ENCODE data around the gene HCK.
"Not testable (repeated sequence)": the region's sequence is repeated elsewhere in the genome, so short reads cannot be mapped to it uniquely, and the experiment has no call there.

The HCK gene

DNA sequence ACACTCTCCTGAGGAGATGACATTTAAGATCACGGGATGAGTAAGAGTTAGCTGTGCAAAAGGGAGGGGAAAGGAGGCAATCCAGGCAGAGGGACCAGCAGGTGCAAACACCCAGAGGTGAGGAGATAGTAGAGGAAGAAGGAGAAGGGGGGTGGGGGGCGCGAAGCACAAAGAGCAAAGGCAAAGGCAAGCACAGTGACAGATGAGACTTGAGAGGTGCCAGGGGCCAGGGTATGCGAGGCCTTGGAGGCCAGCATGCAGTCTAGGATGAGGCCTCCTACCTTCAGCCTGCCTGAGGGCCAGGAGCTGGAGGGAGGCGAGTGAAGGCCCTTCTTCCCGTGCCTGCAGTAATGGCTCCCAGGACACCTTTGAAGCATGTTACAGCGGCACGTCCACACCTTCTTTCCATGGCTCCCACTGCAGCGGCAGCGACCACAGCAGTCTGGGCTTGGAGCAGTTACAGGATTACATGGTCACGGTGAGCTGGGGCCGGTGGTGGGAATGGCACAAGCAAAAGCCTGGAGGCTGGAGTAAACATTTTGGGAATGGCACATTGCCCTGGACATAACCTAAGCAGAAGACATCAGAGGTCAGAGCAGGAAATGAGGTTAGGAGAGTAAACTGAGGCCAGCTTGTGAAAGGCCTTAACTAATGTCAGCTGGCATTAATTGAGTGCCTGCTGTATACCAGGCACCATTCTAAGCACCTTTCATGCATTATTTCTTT lies 23.2 kb upstream of the HCK start:
- H3K4me3 ChIP-seq (ENCODE audit: low read depth, low read length), result no peak overlapping the region
- in situ Hi-C loops (cut with HindIII; ENCODE audit: low sequenced_read_pairs), result no loop called here
- TF ChIP-seq, protein P1, sequence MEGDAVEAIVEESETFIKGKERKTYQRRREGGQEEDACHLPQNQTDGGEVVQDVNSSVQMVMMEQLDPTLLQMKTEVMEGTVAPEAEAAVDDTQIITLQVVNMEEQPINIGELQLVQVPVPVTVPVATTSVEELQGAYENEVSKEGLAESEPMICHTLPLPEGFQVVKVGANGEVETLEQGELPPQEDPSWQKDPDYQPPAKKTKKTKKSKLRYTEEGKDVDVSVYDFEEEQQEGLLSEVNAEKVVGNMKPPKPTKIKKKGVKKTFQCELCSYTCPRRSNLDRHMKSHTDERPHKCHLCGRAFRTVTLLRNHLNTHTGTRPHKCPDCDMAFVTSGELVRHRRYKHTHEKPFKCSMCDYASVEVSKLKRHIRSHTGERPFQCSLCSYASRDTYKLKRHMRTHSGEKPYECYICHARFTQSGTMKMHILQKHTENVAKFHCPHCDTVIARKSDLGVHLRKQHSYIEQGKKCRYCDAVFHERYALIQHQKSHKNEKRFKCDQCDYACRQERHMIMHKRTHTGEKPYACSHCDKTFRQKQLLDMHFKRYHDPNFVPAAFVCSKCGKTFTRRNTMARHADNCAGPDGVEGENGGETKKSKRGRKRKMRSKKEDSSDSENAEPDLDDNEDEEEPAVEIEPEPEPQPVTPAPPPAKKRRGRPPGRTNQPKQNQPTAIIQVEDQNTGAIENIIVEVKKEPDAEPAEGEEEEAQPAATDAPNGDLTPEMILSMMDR (IDR thresholded peaks at IDR 0.05; ENCODE audit: low read depth, low read length, missing control alignments), result no peak
- DNase-seq (ENCODE audit: low read depth), result peak; percentile 20

DNA sequence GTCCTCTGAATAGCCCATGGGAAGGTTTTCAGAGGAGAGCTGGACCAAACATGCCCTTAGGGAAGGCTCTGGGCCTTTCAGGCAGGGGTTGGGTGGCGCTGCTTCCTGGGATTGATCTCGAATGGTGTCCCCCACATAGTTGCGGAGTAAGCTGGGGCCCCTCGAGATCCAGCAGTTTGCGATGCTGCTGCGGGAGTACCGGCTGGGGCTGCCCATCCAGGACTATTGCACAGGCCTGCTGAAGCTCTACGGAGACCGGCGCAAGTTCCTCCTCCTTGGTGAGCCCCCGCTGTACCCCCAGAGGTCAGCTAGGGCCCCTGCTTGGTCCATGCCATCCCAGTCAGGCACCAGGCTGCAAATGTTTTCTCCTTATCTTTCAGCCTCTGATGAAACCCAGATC lies 22.5 kb upstream of the HCK start:
- TF ChIP-seq, protein P1 (IDR thresholded peaks at IDR 0.05; ENCODE audit: low read depth, low read length, missing control alignments), result no peak
- no peak overlapping the region for H3K4me3 ChIP-seq (ENCODE audit: low read depth, low read length)
- no peak for DNase-seq (ENCODE audit: low read depth)
- in situ Hi-C loops (cut with HindIII; ENCODE audit: low sequenced_read_pairs), result no loop called here

DNA sequence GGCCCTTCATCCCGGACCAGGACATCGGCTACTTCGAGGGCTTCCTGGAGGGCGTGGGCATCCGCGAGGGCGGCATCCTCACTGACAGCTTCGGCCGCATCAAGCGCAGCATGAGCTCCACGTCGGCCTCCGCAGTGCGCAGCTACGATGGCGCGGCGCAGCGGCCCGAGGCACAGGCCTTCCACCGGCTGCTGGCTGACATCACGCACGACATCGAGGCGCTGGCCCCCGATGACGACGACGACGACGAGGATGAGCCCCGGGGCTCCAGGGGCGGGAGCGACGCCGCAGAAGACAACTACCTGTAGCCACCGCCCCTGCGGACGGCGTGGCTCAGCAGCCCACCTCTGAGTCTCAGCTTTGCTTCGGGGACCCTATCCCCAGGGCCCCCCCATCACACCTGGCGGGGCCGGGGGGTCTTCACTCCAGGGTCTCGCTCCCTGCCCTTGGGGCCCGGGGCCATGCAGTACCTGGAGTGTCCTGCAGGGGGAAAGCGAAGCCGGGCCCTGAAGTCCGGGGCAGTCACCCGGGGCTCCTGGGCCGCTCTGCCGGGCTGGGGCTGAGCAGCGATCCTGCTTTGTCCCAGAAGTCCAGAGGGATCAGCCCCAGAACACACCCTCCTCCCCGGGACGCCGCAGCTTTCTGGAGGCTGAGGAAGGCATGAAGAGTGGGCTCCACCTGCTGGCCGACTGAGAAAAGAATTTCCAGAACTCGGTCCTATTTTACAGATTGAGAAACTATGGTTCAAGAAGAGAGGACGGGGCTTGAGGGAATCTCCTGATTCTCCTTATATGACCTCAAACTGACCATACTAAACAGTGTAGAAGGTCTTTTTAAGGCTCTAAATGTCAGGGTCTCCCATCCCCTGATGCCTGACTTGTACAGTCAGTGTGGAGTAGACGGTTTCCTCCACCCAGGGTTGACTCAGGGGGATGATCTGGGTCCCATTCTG lies 20.8 kb upstream of the HCK start:
- H3K4me3 ChIP-seq (ENCODE audit: low read depth, low read length), result peak overlapping the region; percentile 18
- DNase-seq (ENCODE audit: low read depth), result peak; percentile 43
- TF ChIP-seq, protein P1 (IDR thresholded peaks at IDR 0.05; ENCODE audit: low read depth, low read length, missing control alignments), result peak; percentile 98
- in situ Hi-C loops (cut with HindIII; ENCODE audit: low sequenced_read_pairs), result no loop called here

DNA sequence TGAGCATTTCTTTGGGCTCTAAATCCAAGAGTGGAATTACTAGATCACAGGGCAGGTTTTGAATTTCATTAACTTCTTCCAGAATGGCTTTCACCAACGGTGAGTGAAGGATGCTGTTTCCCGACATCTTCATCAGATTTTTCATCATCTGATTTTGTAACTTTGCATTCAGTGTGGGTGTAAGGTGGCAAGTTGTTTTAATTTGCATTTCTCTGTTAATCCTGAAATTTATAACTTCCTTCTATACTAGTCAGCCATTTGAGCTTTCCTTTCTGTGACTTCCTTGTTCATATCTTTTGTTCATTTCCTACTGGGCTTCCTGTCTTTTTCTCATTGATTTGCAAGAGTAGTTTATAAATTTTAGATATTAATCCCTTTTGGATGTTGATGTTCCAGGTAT lies 18.7 kb upstream of the HCK start:
- TF ChIP-seq, protein P1 (IDR thresholded peaks at IDR 0.05; ENCODE audit: low read depth, low read length, missing control alignments), result no peak
- DNase-seq (ENCODE audit: low read depth), result no peak
- H3K4me3 ChIP-seq (ENCODE audit: low read depth, low read length), result no peak overlapping the region
- in situ Hi-C loops (cut with HindIII; ENCODE audit: low sequenced_read_pairs), result no loop called here

DNA sequence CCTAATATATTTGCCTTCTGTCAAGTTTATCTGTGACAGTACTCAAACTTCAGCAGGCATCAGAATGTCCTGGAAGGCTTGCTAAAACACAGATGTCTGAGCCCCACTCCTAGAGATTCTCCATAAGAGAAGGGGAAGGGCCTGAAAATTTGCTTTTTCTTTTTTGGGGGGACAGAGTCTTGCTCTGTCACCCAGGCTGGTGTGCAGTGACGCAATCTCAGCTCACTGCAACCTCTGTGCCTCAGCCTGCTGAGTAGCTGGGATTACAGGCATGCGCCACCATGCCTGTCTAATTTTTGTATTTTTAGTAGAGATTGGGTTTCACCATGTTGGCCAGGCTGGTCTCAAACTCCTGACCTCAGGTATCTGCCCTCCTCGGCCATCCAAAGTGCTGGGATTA lies 18.3 kb upstream of the HCK start:
- DNase-seq (ENCODE audit: low read depth); H3K4me3 ChIP-seq (ENCODE audit: low read depth, low read length): not testable (repeated sequence)

DNA sequence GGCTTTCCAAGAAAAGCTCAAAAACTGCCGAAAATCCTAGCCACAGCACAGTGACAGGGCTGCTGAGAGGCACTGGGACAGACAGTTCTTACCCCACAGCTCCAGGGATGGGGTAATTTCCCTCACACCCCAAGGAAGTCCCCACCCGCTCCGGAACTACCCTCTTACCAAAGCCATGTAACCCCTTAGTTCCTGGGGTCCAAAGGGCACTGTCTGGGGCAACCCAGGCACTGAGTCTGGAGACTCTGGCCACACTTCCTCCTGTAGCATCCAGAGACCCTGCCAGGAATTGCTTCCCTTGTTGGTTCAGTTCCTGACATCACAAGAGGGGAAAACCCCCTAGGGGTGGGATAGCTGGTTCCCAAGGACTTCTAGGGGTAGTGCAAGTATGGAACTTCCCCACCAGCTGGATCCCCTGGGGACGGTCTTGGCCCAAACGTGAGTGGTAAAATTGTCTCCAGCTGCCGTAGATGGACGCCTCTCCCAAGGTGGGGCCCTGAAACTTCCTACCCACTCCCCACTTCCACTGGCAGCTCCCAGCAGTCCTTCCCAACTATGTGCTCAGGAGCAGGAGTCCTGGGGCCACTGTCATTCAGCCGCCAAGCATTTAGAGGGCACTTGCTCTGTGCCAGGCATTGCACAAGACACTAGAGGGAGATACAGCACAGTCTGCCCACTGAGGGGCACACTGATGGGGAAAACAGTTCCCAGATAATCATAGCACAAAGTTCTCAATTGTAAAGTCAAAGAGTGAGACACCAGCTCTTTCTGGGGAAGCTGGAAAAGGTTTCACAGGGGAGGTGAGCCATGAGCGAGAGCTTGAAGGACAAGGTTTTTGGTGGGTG lies 17.2 kb upstream of the HCK start:
- H3K4me3 ChIP-seq (ENCODE audit: low read depth, low read length), result no peak overlapping the region
- TF ChIP-seq, protein P1 (IDR thresholded peaks at IDR 0.05; ENCODE audit: low read depth, low read length, missing control alignments), result peak; percentile 21
- in situ Hi-C loops (cut with HindIII; ENCODE audit: low sequenced_read_pairs), result no loop called here
- no peak for DNase-seq (ENCODE audit: low read depth)

More for the DNA sequence above, 18.3 kb upstream of the HCK start:
- in situ Hi-C loops (cut with HindIII; ENCODE audit: low sequenced_read_pairs), result not testable (repeated sequence)

Measured in astrocyte of the cerebellum (primary cell).